ENCODE measurements around the gene SORCS1.

GRCh38 chr10:106981452-106982075, 182.9 kb downstream of the SORCS1 start:
- no peak for TF ChIP-seq CTCF (IDR thresholded peaks at IDR 0.05; ENCODE audit: insufficient read depth, low read depth, low read length)
- no peak for TF ChIP-seq EZH2 (IDR thresholded peaks at IDR 0.05; ENCODE audit: insufficient read depth, low read length)
